Measurements from ENCODE around the gene UTP3.
"Not testable (repeated sequence)": the region's sequence is repeated elsewhere in the genome, so short reads cannot be mapped to it uniquely, and the experiment has no call there.

The UTP3 gene

GRCh38 chr4:70688795-70689231, 481 bp downstream of the UTP3 start:
- peak; percentile 71 for DNase-seq

GRCh38 chr4:70691661-70692060, 3.3 kb downstream of the UTP3 start:
- DNase-seq = no peak

- not testable (repeated sequence) for DNase-seq
These were observed 6.3 kb downstream of the UTP3 start for GRCh38 chr4:70694633-70695032.

GRCh38 chr4:70698435-70698834, 10.1 kb downstream of the UTP3 start:
- DNase-seq = not testable (repeated sequence)

- no peak for DNase-seq
These were observed 12.4 kb downstream of the UTP3 start for GRCh38 chr4:70700712-70701111.

- no peak for DNase-seq
These were observed 12.9 kb downstream of the UTP3 start for GRCh38 chr4:70701271-70701670.

GRCh38 chr4:70702592-70702991, 14.3 kb downstream of the UTP3 start:
- not testable (repeated sequence) for DNase-seq

- DNase-seq = no peak
These were observed 15.4 kb downstream of the UTP3 start for GRCh38 chr4:70703619-70704214.

- peak; percentile 88 for DNase-seq
These were observed 16.0 kb downstream of the UTP3 start for GRCh38 chr4:70704215-70704930.

- no peak for DNase-seq
These were observed 16.5 kb downstream of the UTP3 start for GRCh38 chr4:70704931-70705182.

GRCh38 chr4:70705183-70706043, 17.1 kb downstream of the UTP3 start:
- DNase-seq = peak; percentile 90

- no peak for DNase-seq
These were observed 17.7 kb downstream of the UTP3 start for GRCh38 chr4:70706044-70706461.

- DNase-seq = no peak
These were observed 18.2 kb downstream of the UTP3 start for GRCh38 chr4:70706516-70706915.

GRCh38 chr4:70709611-70710205, 21.4 kb downstream of the UTP3 start:
- no peak for DNase-seq

GRCh38 chr4:70711599-70711998, 23.3 kb downstream of the UTP3 start:
- DNase-seq = no peak

GRCh38 chr4:70712150-70712549, 23.8 kb downstream of the UTP3 start:
- no peak for DNase-seq

GRCh38 chr4:70712604-70713452, 24.5 kb downstream of the UTP3 start:
- DNase-seq = no peak

- DNase-seq = no peak
These were observed 25.2 kb downstream of the UTP3 start for GRCh38 chr4:70713453-70714078.

- DNase-seq = no peak
These were observed 26.0 kb downstream of the UTP3 start for GRCh38 chr4:70714079-70714887.

- DNase-seq = no peak
These were observed 26.8 kb downstream of the UTP3 start for GRCh38 chr4:70715097-70715496.
